ENCODE data around the gene MICAL3. TPM values are rescaled to one million over a fixed set of nuclear protein-coding genes. Genes with fewer than 3 reads are reported as not detected.

MICAL3 gene
- total and polyA plus RNA-seq, 2 experiments from 2014 or later = 6.1 to 25.1 TPM

- in situ Hi-C loops (cut with MboI) = no loop called here
- Histone ChIP-seq H3K9me2 (ENCODE audit: insufficient read depth) (no peaks in the 10 kb centered on the region), H3F3A (ENCODE audit: insufficient read depth) (peaks cover 18% of the 10 kb centered on the region; the same call in 1 of the 2 replicates), H3K27me3 (replicated peaks; ENCODE audit: insufficient read depth) (no peaks in the 10 kb centered on the region), H3K27ac (no peak overlapping the region), H3K9me3 (ENCODE audit: low read depth) (no peaks in the 10 kb centered on the region), H2AFZ (no peak overlapping the region), H3K9ac (no peak overlapping the region), H4K20me1 (ENCODE audit: insufficient read depth) (peaks cover 18% of the 10 kb centered on the region; the same call in 1 of the 2 replicates), H3K36me3 (ENCODE audit: low read depth) (no peaks in the 10 kb centered on the region), H3K4me3 (no peak overlapping the region), H3K4me1 (ENCODE audit: insufficient read depth) (peaks cover 34% of the 10 kb centered on the region), H3K4me2 (ENCODE audit: unreplicated experiment) (no peak overlapping the region), H3K79me2 (ENCODE audit: insufficient read depth) (peaks cover 100% of the 10 kb centered on the region)
- TF ChIP-seq EZH2phosphoT487 (IDR thresholded peaks at IDR 0.05; ENCODE audit: insufficient read depth, low read depth) (no peak), EZH2 (IDR thresholded peaks at IDR 0.05; ENCODE audit: insufficient read depth, poor library complexity, severe bottlenecking) (no peak)
- WGBS, 2 experiments (ENCODE audit: low coverage in 1 of 2, low lambda C conversion rate in 2 of 2, missing lambda C conversion rate in 2 of 2) = 93 to 95% methylated on average over 15 of the region's 15 CpGs
- DNase-seq = no peak
Observed at GRCh38 chr22:17920145-17920605, 104.2 kb downstream of the MICAL3 start.

- DNase-seq = no peak
- no peak overlapping the region for H2AFZ ChIP-seq
- H3K27me3 ChIP-seq (replicated peaks; ENCODE audit: insufficient read depth) = no peaks in the 10 kb centered on the region
- no peak overlapping the region for H3K4me2 ChIP-seq (ENCODE audit: unreplicated experiment)
- no peaks in the 10 kb centered on the region for H3K36me3 ChIP-seq (ENCODE audit: low read depth)
- H3K9ac ChIP-seq = no peak overlapping the region
- no peaks in the 10 kb centered on the region for H3K9me2 ChIP-seq (ENCODE audit: insufficient read depth)
- WGBS, 2 experiments (ENCODE audit: low coverage in 1 of 2, low lambda C conversion rate in 2 of 2, missing lambda C conversion rate in 2 of 2) = 83 to 85% methylated on average over 11 of the region's 11 CpGs
- no peak overlapping the region for H3K27ac ChIP-seq
- H3K9me3 ChIP-seq (ENCODE audit: low read depth) = no peaks in the 10 kb centered on the region
- H3K4me3 ChIP-seq = no peak overlapping the region
- H3F3A ChIP-seq (ENCODE audit: insufficient read depth) = peaks cover 18% of the 10 kb centered on the region; the same call in 1 of the 2 replicates
- peaks cover 34% of the 10 kb centered on the region for H3K4me1 ChIP-seq (ENCODE audit: insufficient read depth)
- TF ChIP-seq EZH2phosphoT487 (IDR thresholded peaks at IDR 0.05; ENCODE audit: insufficient read depth, low read depth) (no peak), EZH2 (IDR thresholded peaks at IDR 0.05; ENCODE audit: insufficient read depth, poor library complexity, severe bottlenecking) (no peak)
- in situ Hi-C loops (cut with MboI) = no loop called here
- peaks cover 18% of the 10 kb centered on the region; the same call in 1 of the 2 replicates for H4K20me1 ChIP-seq (ENCODE audit: insufficient read depth)
- H3K79me2 ChIP-seq (ENCODE audit: insufficient read depth) = peaks cover 100% of the 10 kb centered on the region
Observed at GRCh38 chr22:17919276-17920144, 104.9 kb downstream of the MICAL3 start.

GRCh38 chr22:17918840-17919239, 105.5 kb downstream of the MICAL3 start:
- Histone ChIP-seq H2AFZ (no peak overlapping the region), H3K9me2 (ENCODE audit: insufficient read depth) (no peaks in the 10 kb centered on the region), H3K36me3 (ENCODE audit: low read depth) (no peaks in the 10 kb centered on the region), H3K9ac (no peak overlapping the region), H4K20me1 (ENCODE audit: insufficient read depth) (peaks cover 15% of the 10 kb centered on the region; the same call in 1 of the 2 replicates), H3K9me3 (ENCODE audit: low read depth) (no peaks in the 10 kb centered on the region), H3K4me1 (ENCODE audit: insufficient read depth) (peaks cover 39% of the 10 kb centered on the region), H3F3A (ENCODE audit: insufficient read depth) (peaks cover 22% of the 10 kb centered on the region; the same call in 1 of the 2 replicates), H3K27me3 (replicated peaks; ENCODE audit: insufficient read depth) (no peaks in the 10 kb centered on the region), H3K27ac (no peak overlapping the region), H3K4me3 (no peak overlapping the region), H3K79me2 (ENCODE audit: insufficient read depth) (peaks cover 100% of the 10 kb centered on the region), H3K4me2 (ENCODE audit: unreplicated experiment) (no peak overlapping the region)
- DNase-seq = peak; percentile 48
- TF ChIP-seq EZH2 (IDR thresholded peaks at IDR 0.05; ENCODE audit: insufficient read depth, poor library complexity, severe bottlenecking) (no peak), EZH2phosphoT487 (IDR thresholded peaks at IDR 0.05; ENCODE audit: insufficient read depth, low read depth) (no peak)
- 73 to 74% methylated on average over 5 of the region's 5 CpGs for WGBS, 2 experiments (ENCODE audit: low coverage in 1 of 2, low lambda C conversion rate in 2 of 2, missing lambda C conversion rate in 2 of 2)
- in situ Hi-C loops (cut with MboI) = no loop called here

- Histone ChIP-seq H3K4me1 (ENCODE audit: insufficient read depth) (peaks cover 36% of the 10 kb centered on the region), H3K4me2 (ENCODE audit: unreplicated experiment) (no peak overlapping the region), H3F3A (ENCODE audit: insufficient read depth) (peaks cover 10% of the 10 kb centered on the region; the same call in 1 of the 2 replicates), H3K9me3 (ENCODE audit: low read depth) (no peaks in the 10 kb centered on the region), H4K20me1 (ENCODE audit: insufficient read depth) (peaks cover 13% of the 10 kb centered on the region; the same call in 1 of the 2 replicates), H2AFZ (no peak overlapping the region), H3K27ac (no peak overlapping the region), H3K36me3 (ENCODE audit: low read depth) (no peaks in the 10 kb centered on the region), H3K27me3 (replicated peaks; ENCODE audit: insufficient read depth) (no peaks in the 10 kb centered on the region), H3K9ac (no peak overlapping the region), H3K4me3 (no peak overlapping the region), H3K79me2 (ENCODE audit: insufficient read depth) (peaks cover 100% of the 10 kb centered on the region), H3K9me2 (ENCODE audit: insufficient read depth) (no peaks in the 10 kb centered on the region)
- no peak for DNase-seq
- in situ Hi-C loops (cut with MboI) = no loop called here
- TF ChIP-seq EZH2 (IDR thresholded peaks at IDR 0.05; ENCODE audit: insufficient read depth, poor library complexity, severe bottlenecking) (no peak), EZH2phosphoT487 (IDR thresholded peaks at IDR 0.05; ENCODE audit: insufficient read depth, low read depth) (no peak)
- WGBS, 2 experiments (ENCODE audit: low coverage in 1 of 2, low lambda C conversion rate in 2 of 2, missing lambda C conversion rate in 2 of 2) = 86 to 92% methylated on average over 6 of the region's 6 CpGs
Observed at GRCh38 chr22:17917490-17917983, 106.8 kb downstream of the MICAL3 start.

All from GM23248 (cell line).